Hepatocyte (in vitro differentiated cells): Measurements from ENCODE around the gene PHETA1. TPM values are rescaled to one million over a fixed set of nuclear protein-coding genes. Genes with fewer than 3 reads are reported as not detected.

Source experiments
- DNase-seq: peaks from one replicate; pipeline ENCODE4 v3.0.0-alpha.2; 2016; ENCODE audit warnings: low spot score
- H2AFZ ChIP-seq: fragments of 200-600 bp; sonication (generic); 2 replicates; pipeline ENCODE4 v1.6.0; 2016; ENCODE audit warnings: antibody characterized with exemption, mild to moderate bottlenecking
- H3K27ac ChIP-seq: fragments of 200-600 bp; sonication (generic); 2 replicates; pipeline ENCODE4 v1.5.1; 2016; ENCODE audit warnings: mild to moderate bottlenecking
- H3K27me3 ChIP-seq: fragments of 200-600 bp; sonication (generic); 2 replicates; pipeline ENCODE4 v1.6.1; 2016
- H3K36me3 ChIP-seq: fragments of 200-600 bp; sonication (generic); replicated peaks from 2 replicates; pipeline ENCODE4 v1.5.1; 2016; ENCODE audit warnings: low read depth; ENCODE audit not compliant: insufficient read depth
- H3K4me1 ChIP-seq: fragments of 200-600 bp; sonication (generic); 2 replicates; pipeline ENCODE4 v1.5.1; 2016; ENCODE audit warnings: mild to moderate bottlenecking, moderate library complexity; ENCODE audit not compliant: insufficient read depth
- H3K4me2 ChIP-seq: fragments of 200-600 bp; sonication (generic); 2 replicates; pipeline ENCODE4 v1.6.0; 2016
- H3K4me3 ChIP-seq: fragments of 200-600 bp; sonication (generic); 2 replicates; pipeline ENCODE4 v1.5.1; 2016; ENCODE audit warnings: mild to moderate bottlenecking
- H3K79me2 ChIP-seq: fragments of 200-600 bp; sonication (generic); 2 replicates; pipeline ENCODE4 v1.6.0; 2017; ENCODE audit warnings: mild to moderate bottlenecking
- H3K9me2 ChIP-seq: fragments of 200-600 bp; sonication (generic); replicated peaks from 2 replicates; pipeline ENCODE4 v1.6.0; 2017; ENCODE audit warnings: mild to moderate bottlenecking; ENCODE audit not compliant: insufficient read depth
- H3K9me3 ChIP-seq: fragments of 200-600 bp; sonication (generic); 2 replicates; pipeline ENCODE4 v1.5.1; 2016; ENCODE audit warnings: low read depth, mild to moderate bottlenecking
- H4K20me1 ChIP-seq: fragments of 200-600 bp; sonication (generic); 2 replicates; pipeline ENCODE4 v1.6.0; 2016; ENCODE audit warnings: mild to moderate bottlenecking; ENCODE audit not compliant: insufficient read depth, poor library complexity, severe bottlenecking
- EZH2 ChIP-seq: fragments of 200-600 bp; sonication (generic); IDR thresholded peaks from 2 replicates; pipeline ENCODE4 v1.6.1; 2016; ENCODE audit warnings: antibody characterized with exemption, mild to moderate bottlenecking, borderline replicate concordance
- EZH2phosphoT487 ChIP-seq: fragments of 200-600 bp; sonication (generic); IDR thresholded peaks from one replicate; pipeline ENCODE4 v1.6.1; 2018; ENCODE audit warnings: antibody characterized with exemption, mild to moderate bottlenecking, low read depth, moderate library complexity; ENCODE audit not compliant: unreplicated experiment, severe bottlenecking
- WGBS: methylation state at CpG from one replicate; pipeline ENCODE4 v1.1.6; 2016; ENCODE audit warnings: low lambda C conversion rate; ENCODE audit errors: missing lambda C conversion rate; 5-methylcytosine and 5-hydroxymethylcytosine counted together
- polyA plus RNA-seq: library from polyadenylated mRNA; unstranded; fragments of >200 nt; fragmentation: Nextera tagmentation; extraction: Ambion mirVana; gene quantifications from 2 replicates; pipeline ENCODE4 v1.2.1, GENCODE V29; 2016
- total RNA-seq: library from RNA; depleted of rRNA; stranded (reverse); fragments of >200 nt; gene quantifications from 2 replicates; pipeline ENCODE4 v1.2.3, GENCODE V29; 2014
- TF ChIP-seq, protein P1 (sequence below): fragments of 200-600 bp; sonication (generic); IDR thresholded peaks from 2 replicates; pipeline ENCODE4 v1.5.1; 2016; ENCODE audit warnings: antibody characterized with exemption, mild to moderate bottlenecking; ENCODE audit not compliant: poor library complexity

The PHETA1 gene
- total and polyA plus RNA-seq, 2 experiments from 2014 or later, result 24.6 to 30.9 TPM

DNA sequence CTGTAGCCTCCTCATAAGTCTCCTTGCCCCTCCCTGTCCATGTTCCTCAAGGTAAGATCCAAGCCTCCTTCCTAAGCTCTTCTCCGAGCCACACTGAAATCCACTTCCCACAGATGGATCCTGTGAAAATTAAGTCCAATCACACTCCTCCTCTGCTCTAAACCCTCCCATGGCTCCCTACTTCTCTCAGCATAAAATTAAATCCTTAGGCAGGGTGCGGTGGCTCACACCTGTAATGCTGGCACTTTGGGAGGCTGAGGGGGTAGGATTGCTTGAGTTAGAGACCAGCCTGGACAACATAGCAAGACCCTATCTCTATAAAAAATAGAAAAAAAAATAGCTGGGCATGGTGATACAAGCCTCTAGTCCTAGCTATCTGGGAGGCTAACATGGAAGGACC, 2.3 kb downstream of the PHETA1 start:
- Histone ChIP-seq H3K27me3 (no peaks in the 10 kb centered on the region), H3K27ac (no peak overlapping the region), H3K4me2 (peak overlapping the region; percentile 90), H3K9me3 (no peaks in the 10 kb centered on the region), H3K4me3 (no peak overlapping the region), H3K4me1 (peaks cover 3% of the 10 kb centered on the region), H3K79me2 (peaks cover 22% of the 10 kb centered on the region), H3K9me2 (no peaks in the 10 kb centered on the region), H4K20me1 (no peaks in the 10 kb centered on the region), H2AFZ (no peak overlapping the region), H3K36me3 (no peaks in the 10 kb centered on the region)
- DNase-seq, result no peak
- TF ChIP-seq, protein P1, sequence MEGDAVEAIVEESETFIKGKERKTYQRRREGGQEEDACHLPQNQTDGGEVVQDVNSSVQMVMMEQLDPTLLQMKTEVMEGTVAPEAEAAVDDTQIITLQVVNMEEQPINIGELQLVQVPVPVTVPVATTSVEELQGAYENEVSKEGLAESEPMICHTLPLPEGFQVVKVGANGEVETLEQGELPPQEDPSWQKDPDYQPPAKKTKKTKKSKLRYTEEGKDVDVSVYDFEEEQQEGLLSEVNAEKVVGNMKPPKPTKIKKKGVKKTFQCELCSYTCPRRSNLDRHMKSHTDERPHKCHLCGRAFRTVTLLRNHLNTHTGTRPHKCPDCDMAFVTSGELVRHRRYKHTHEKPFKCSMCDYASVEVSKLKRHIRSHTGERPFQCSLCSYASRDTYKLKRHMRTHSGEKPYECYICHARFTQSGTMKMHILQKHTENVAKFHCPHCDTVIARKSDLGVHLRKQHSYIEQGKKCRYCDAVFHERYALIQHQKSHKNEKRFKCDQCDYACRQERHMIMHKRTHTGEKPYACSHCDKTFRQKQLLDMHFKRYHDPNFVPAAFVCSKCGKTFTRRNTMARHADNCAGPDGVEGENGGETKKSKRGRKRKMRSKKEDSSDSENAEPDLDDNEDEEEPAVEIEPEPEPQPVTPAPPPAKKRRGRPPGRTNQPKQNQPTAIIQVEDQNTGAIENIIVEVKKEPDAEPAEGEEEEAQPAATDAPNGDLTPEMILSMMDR, result no peak
- no peak for TF ChIP-seq EZH2phosphoT487
- no peak for TF ChIP-seq EZH2
- WGBS, result 90% methylated on average over 2 of the region's 2 CpGs

DNA sequence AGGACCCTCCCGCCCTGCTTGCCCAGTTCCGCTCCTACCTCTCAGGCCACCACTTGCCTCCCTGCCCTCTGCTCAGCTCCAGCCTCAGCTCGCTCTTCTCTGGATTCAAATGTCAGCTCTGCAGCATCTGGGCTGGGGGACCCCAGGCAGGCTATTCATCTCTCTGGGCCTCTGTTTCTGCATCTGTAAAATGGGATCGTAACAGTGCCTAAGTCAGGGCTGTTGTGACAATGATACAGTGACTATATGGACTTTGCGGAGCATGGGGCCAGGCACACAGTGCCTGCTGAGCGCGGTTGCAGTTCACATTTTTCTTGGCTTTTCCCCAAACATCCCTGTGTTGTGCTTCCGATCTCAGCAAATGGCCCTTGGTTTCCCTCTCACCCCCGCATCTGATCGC, 2.8 kb downstream of the PHETA1 start:
- Histone ChIP-seq H2AFZ (no peak overlapping the region), H3K9me2 (no peaks in the 10 kb centered on the region), H3K4me3 (no peak overlapping the region), H3K4me2 (no peak overlapping the region), H3K4me1 (peaks cover 3% of the 10 kb centered on the region), H3K36me3 (no peaks in the 10 kb centered on the region), H3K9me3 (no peaks in the 10 kb centered on the region), H4K20me1 (no peaks in the 10 kb centered on the region), H3K27ac (no peak overlapping the region), H3K27me3 (no peaks in the 10 kb centered on the region), H3K79me2 (peaks cover 22% of the 10 kb centered on the region)
- WGBS, result 98% methylated on average over 10 of the region's 10 CpGs
- TF ChIP-seq EZH2, result no peak
- no peak for TF ChIP-seq EZH2phosphoT487
- TF ChIP-seq, protein P1, result no peak
- DNase-seq, result no peak

DNA sequence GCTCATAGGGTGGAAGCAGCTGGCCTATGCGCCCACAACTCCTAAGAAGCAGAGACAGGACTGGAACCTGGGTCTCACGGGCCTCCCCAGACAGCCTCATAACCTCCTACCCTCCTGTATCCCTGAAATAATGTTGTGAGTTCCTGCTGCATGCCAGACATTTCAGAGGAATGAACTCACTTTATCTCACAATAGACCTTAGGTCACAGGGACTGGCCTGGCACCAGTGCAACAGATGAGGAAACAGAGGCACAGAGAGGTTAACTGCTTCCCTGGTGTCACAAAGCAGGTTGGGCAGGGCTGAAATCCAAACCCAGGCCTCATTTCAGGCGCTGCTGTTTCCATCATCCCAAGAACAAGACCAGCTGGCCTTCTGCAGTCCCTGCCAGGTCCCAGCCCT, 5.3 kb downstream of the PHETA1 start:
- Histone ChIP-seq H3K27ac (no peak overlapping the region), H3K36me3 (no peaks in the 10 kb centered on the region), H3K79me2 (peaks cover 22% of the 10 kb centered on the region), H3K4me3 (no peak overlapping the region), H3K4me1 (peaks cover 3% of the 10 kb centered on the region), H3K27me3 (no peaks in the 10 kb centered on the region), H3K9me2 (no peaks in the 10 kb centered on the region), H3K4me2 (no peak overlapping the region), H3K9me3 (no peaks in the 10 kb centered on the region), H2AFZ (no peak overlapping the region), H4K20me1 (no peaks in the 10 kb centered on the region)
- TF ChIP-seq, protein P1, result no peak
- no peak for TF ChIP-seq EZH2phosphoT487
- TF ChIP-seq EZH2, result no peak
- DNase-seq, result no peak
- 94% methylated on average over 3 of the region's 3 CpGs for WGBS
